ENCODE data around the gene TUBB2B. TPM values are rescaled to one million over a fixed set of nuclear protein-coding genes. Genes with fewer than 3 reads are reported as not detected.

TUBB2B gene
- total and polyA plus RNA-seq, 9 of the 15 experiments (the other 6 are each of a cell fraction or from before 2014, with no cell fraction given): 0.11 to 9.7 (median 4.6) TPM

DNA sequence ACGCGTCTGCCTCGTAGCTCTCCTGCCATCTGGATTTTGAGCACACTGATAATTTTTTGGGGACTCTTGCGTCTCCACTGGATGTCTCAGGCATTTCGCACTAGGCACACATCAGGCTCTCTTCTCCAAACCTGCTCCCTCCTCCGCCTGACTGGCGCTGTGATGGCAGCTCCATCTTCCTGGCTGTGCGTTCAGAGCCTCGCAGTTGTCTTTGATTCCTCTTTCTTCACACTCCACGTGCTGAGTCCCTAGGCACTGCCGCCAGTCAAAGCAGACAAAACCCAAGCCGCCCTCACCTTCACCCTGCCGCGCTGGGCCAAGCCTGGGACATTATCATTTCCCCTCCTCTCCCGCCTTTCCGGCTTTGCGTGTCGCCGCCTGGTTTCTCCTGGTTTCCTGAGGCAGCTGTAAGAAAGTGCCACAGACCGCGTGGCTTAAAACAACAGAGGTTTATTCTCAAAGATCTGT, 32.1 kb upstream of the TUBB2B start (continued):
- TF ChIP-seq RBM17 (IDR thresholded peaks at IDR 0.05; ENCODE audit: borderline replicate concordance, low read depth, low read length): no peak
- TF ChIP-seq TARDBP (IDR thresholded peaks at IDR 0.05): no peak
- no peak for TF ChIP-seq NCOA4 (IDR thresholded peaks at IDR 0.05; ENCODE audit: partially characterized antibody)
- no peak for TF ChIP-seq PYGO2 (tag; IDR thresholded peaks at IDR 0.05)
- TF ChIP-seq POLR3G (IDR thresholded peaks at IDR 0.05; ENCODE audit: extremely low read depth, insufficient read length, insufficient replicate concordance): no peak
- TF ChIP-seq MCM2 (IDR thresholded peaks at IDR 0.05; ENCODE audit: low read depth): no peak
- no peak for TF ChIP-seq HIVEP1 (CRISPR knock-in tag; IDR thresholded peaks at IDR 0.05)
- TF ChIP-seq SMARCA4 (IDR thresholded peaks at IDR 0.05): peak; percentile 63
- TF ChIP-seq, protein P1, sequence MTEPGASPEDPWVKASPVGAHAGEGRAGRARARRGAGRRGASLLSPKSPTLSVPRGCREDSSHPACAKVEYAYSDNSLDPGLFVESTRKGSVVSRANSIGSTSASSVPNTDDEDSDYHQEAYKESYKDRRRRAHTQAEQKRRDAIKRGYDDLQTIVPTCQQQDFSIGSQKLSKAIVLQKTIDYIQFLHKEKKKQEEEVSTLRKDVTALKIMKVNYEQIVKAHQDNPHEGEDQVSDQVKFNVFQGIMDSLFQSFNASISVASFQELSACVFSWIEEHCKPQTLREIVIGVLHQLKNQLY (CRISPR knock-in tag; conservative IDR thresholded peaks at IDR 0.05): no peak
- TF ChIP-seq, protein P2, sequence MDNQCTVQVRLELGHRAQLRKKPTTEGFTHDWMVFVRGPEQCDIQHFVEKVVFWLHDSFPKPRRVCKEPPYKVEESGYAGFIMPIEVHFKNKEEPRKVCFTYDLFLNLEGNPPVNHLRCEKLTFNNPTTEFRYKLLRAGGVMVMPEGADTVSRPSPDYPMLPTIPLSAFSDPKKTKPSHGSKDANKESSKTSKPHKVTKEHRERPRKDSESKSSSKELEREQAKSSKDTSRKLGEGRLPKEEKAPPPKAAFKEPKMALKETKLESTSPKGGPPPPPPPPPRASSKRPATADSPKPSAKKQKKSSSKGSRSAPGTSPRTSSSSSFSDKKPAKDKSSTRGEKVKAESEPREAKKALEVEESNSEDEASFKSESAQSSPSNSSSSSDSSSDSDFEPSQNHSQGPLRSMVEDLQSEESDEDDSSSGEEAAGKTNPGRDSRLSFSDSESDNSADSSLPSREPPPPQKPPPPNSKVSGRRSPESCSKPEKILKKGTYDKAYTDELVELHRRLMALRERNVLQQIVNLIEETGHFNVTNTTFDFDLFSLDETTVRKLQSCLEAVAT (IDR thresholded peaks at IDR 0.05): peak in 1 of 2 experiments; percentile 62; a peak in 2 of 4 replicates
- TF ChIP-seq RBM22 (IDR thresholded peaks at IDR 0.05; ENCODE audit: low read depth, low read length, poor library complexity, severe bottlenecking): no peak
- no peak for TF ChIP-seq ATF3 (IDR thresholded peaks at IDR 0.05)
- no peak for TF ChIP-seq ATF3 (CRISPR knock-in tag; conservative IDR thresholded peaks at IDR 0.05)
- no peak for TF ChIP-seq ERF (CRISPR knock-in tag; IDR thresholded peaks at IDR 0.05)
- no peak; the same call in 1 of the 2 replicates for TF ChIP-seq SMAD4 (CRISPR knock-in tag; conservative IDR thresholded peaks at IDR 0.05)
- no peak for TF ChIP-seq BRD9 (IDR thresholded peaks at IDR 0.05; ENCODE audit: low read depth, partially characterized antibody)
- TF ChIP-seq KAT7 (CRISPR knock-in tag; IDR thresholded peaks at IDR 0.05; ENCODE audit: borderline replicate concordance): no peak; the same call in 1 of the 2 replicates
- no peak for TF ChIP-seq FOXA1 (IDR thresholded peaks at IDR 0.05; ENCODE audit: borderline replicate concordance)
- TF ChIP-seq CBX5 (IDR thresholded peaks at IDR 0.05; ENCODE audit: borderline replicate concordance, low read depth): no peak
- no peak for TF ChIP-seq NFIX (CRISPR knock-in tag; IDR thresholded peaks at IDR 0.05; ENCODE audit: low read depth)
- no peak for TF ChIP-seq SMARCC2 (IDR thresholded peaks at IDR 0.05; ENCODE audit: low read depth)
- TF ChIP-seq ZBTB33 (CRISPR knock-in tag; IDR thresholded peaks at IDR 0.05): no peak
- TF ChIP-seq HEY1 (CRISPR knock-in tag; IDR thresholded peaks at IDR 0.05; ENCODE audit: borderline replicate concordance): no peak
- TF ChIP-seq SRF (CRISPR knock-in tag; IDR thresholded peaks at IDR 0.05): no peak
- no peak for TF ChIP-seq NFRKB (IDR thresholded peaks at IDR 0.05; ENCODE audit: low read depth)
- no peak for TF ChIP-seq BCOR (IDR thresholded peaks at IDR 0.05)
